ENCODE results near the gene TREM1.

DNA sequence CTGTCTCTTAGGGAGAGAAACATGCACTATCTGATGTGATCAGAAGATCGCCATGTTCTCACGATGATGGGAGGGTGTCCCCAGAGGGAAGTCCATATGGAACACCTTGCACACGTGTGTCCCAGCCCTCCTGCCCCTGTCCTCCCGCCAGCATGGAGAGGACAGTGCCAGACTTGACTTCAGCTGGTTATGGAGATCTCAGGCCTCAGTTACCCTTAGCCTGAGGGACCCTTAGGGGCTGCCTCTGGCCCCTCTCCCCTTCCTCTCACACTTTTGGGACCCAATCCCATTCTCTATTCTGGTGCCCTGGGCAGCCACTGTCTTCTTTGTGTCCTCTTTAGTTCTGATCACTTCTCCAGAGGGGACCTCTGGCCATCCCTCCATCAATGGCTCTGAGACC lies 56.8 kb downstream of the TREM1 start:
- no peak for TF ChIP-seq CTCF (IDR thresholded peaks at IDR 0.05)
- no peak for TF ChIP-seq POLR2A (IDR thresholded peaks at IDR 0.05)
